ENCODE data around the gene SYS1. TPM values are rescaled to one million over a fixed set of nuclear protein-coding genes. Genes with fewer than 3 reads are reported as not detected.

Gene SYS1
- total RNA-seq, 2 donors from 2014 or later, result 22.1 to 23.8 TPM

- no peaks in the 10 kb centered on the region for H3K9me3 ChIP-seq (ENCODE audit: control insufficient read depth, low read length)
- H3K27me3 ChIP-seq (ENCODE audit: control insufficient read depth, insufficient read depth, low read length, poor library complexity, severe bottlenecking), result no peaks in the 10 kb centered on the region
- H3K27ac ChIP-seq (ENCODE audit: low read depth, low read length), result no peak overlapping the region
- WGBS, 2 experiments (ENCODE audit: insufficient coverage in 1 of 2, insufficient read length in 1 of 2), result 74 to 83% methylated on average over 12 to 15 of the region's 15 CpGs
- no peak overlapping the region for H3K4me3 ChIP-seq (ENCODE audit: low read length)
- Mint-ChIP-seq H3K4me3 (no peak overlapping the region), H3K4me1 (peaks cover 60% of the 10 kb centered on the region), H3K36me3 (ENCODE audit: low read depth) (peaks cover 36% of the 10 kb centered on the region), H3K27me3 (ENCODE audit: insufficient read depth) (no peaks in the 10 kb centered on the region), H3K9me3 (no peaks in the 10 kb centered on the region), H3K27ac (peak overlapping the region; percentile 67)
- H3K36me3 ChIP-seq (ENCODE audit: control insufficient read depth, insufficient read depth, low read length), result peaks cover 45% of the 10 kb centered on the region
- TF ChIP-seq CTCF (conservative IDR thresholded peaks at IDR 0.05), result no peak
- peaks cover 26% of the 10 kb centered on the region for H3K4me1 ChIP-seq (ENCODE audit: control insufficient read depth, insufficient read depth, low read length)
- peak; percentile 83 for DNase-seq
- no peak overlapping the region for H3K9ac ChIP-seq (ENCODE audit: extremely low read depth, low read length, poor library complexity, severe bottlenecking)
Observed at GRCh38 chr20:45337367-45338120, 25.4 kb upstream of the SYS1 start.

- Histone ChIP-seq H3K9me3 (ENCODE audit: control insufficient read depth, low read length) (no peaks in the 10 kb centered on the region), H3K27me3 (ENCODE audit: control insufficient read depth, insufficient read depth, low read length, poor library complexity, severe bottlenecking) (no peaks in the 10 kb centered on the region), H3K36me3 (ENCODE audit: control insufficient read depth, insufficient read depth, low read length) (peaks cover 39% of the 10 kb centered on the region), H3K27ac (ENCODE audit: low read depth, low read length) (no peak overlapping the region), H3K4me1 (ENCODE audit: control insufficient read depth, insufficient read depth, low read length) (peaks cover 33% of the 10 kb centered on the region), H3K9ac (ENCODE audit: extremely low read depth, low read length, poor library complexity, severe bottlenecking) (no peak overlapping the region), H3K4me3 (ENCODE audit: low read length) (no peak overlapping the region)
- WGBS, 2 experiments (ENCODE audit: insufficient coverage in 1 of 2, insufficient read length in 1 of 2), result 79 to 81% methylated on average over 9 to 11 of the region's 11 CpGs
- no peak for TF ChIP-seq CTCF (conservative IDR thresholded peaks at IDR 0.05)
- peak overlapping the region; percentile 67 for H3K27ac Mint-ChIP-seq
- H3K4me3 Mint-ChIP-seq, result no peak overlapping the region
- H3K27me3 Mint-ChIP-seq (ENCODE audit: insufficient read depth), result no peaks in the 10 kb centered on the region
- H3K36me3 Mint-ChIP-seq (ENCODE audit: low read depth), result peaks cover 29% of the 10 kb centered on the region
- DNase-seq, result no peak
- peaks cover 68% of the 10 kb centered on the region for H3K4me1 Mint-ChIP-seq
- H3K9me3 Mint-ChIP-seq, result no peaks in the 10 kb centered on the region
Observed at GRCh38 chr20:45338121-45339030, 24.6 kb upstream of the SYS1 start.

GRCh38 chr20:45339084-45339483, 23.9 kb upstream of the SYS1 start:
- peaks cover 37% of the 10 kb centered on the region for H3K36me3 ChIP-seq (ENCODE audit: control insufficient read depth, insufficient read depth, low read length)
- H3K27me3 ChIP-seq (ENCODE audit: control insufficient read depth, insufficient read depth, low read length, poor library complexity, severe bottlenecking), result no peaks in the 10 kb centered on the region
- peaks cover 39% of the 10 kb centered on the region for H3K4me1 ChIP-seq (ENCODE audit: control insufficient read depth, insufficient read depth, low read length)
- no peak overlapping the region for H3K4me3 ChIP-seq (ENCODE audit: low read length)
- Mint-ChIP-seq H3K27me3 (ENCODE audit: insufficient read depth) (no peaks in the 10 kb centered on the region), H3K4me1 (peaks cover 75% of the 10 kb centered on the region), H3K27ac (no peak overlapping the region), H3K36me3 (ENCODE audit: low read depth) (peaks cover 27% of the 10 kb centered on the region), H3K9me3 (no peaks in the 10 kb centered on the region), H3K4me3 (no peak overlapping the region)
- H3K9ac ChIP-seq (ENCODE audit: extremely low read depth, low read length, poor library complexity, severe bottlenecking), result no peak overlapping the region
- no peaks in the 10 kb centered on the region for H3K9me3 ChIP-seq (ENCODE audit: control insufficient read depth, low read length)
- DNase-seq, result no peak
- no peak for TF ChIP-seq CTCF (conservative IDR thresholded peaks at IDR 0.05)
- WGBS, 2 experiments (ENCODE audit: insufficient coverage in 1 of 2, insufficient read length in 1 of 2), result 95 to 100% methylated on average over 1 to 6 of the region's 6 CpGs
- no peak overlapping the region for H3K27ac ChIP-seq (ENCODE audit: low read depth, low read length)
